Transverse colon (tissue), 4 donors: ENCODE data around the gene FGD4. TPM values are rescaled to one million over a fixed set of nuclear protein-coding genes. Genes with fewer than 3 reads are reported as not detected.

ENCODE experiments used
- DNase-seq: peaks from one replicate; pipeline ENCODE4 v3.0.0-alpha.2; 2019
- H3K27ac ChIP-seq, 4 donors: fragments of 200-600 bp; sonication (generic); 2 replicates each; pipeline ENCODE4 v1.5.1; 2016 to 2018; ENCODE audit warnings: inconsistent platforms in 4 of 4
- H3K27me3 ChIP-seq: fragments of 200-600 bp; sonication (generic); 2 replicates; pipeline ENCODE4 v1.5.1; 2017; ENCODE audit warnings: inconsistent platforms
- H3K36me3 ChIP-seq, 4 donors: fragments of 200-600 bp; sonication (generic); 2 replicates each; pipeline ENCODE4 v1.5.1; 2017 to 2019; ENCODE audit warnings: inconsistent platforms in 4 of 4
- H3K4me1 ChIP-seq, 4 donors: fragments of 200-600 bp; sonication (generic); 2 replicates each; pipeline ENCODE4 v1.5.1; 2017 to 2020; ENCODE audit warnings: inconsistent platforms in 4 of 4
- H3K4me3 ChIP-seq, 4 donors: fragments of 200-600 bp; sonication (generic); 1 replicate in 1 of 4; 2 replicates in 3 of 4; pipeline versions ENCODE4 v1.5.1 to v1.6.1; 2017 to 2019; ENCODE audit warnings: inconsistent platforms in 4 of 4
- H3K9me3 ChIP-seq, 2 donors: fragments of 200-600 bp; sonication (generic); 2 replicates each; pipeline ENCODE4 v1.5.1; 2017 to 2019; ENCODE audit warnings: inconsistent platforms in 2 of 2
- EP300 ChIP-seq: sonication (generic); formaldehyde crosslinking; IDR thresholded peaks from one replicate; pipeline ENCODE4 v1.6.1; 2017; ENCODE audit warnings: antibody characterized with exemption, low read depth
- POLR2A ChIP-seq: fragments of 450-650 bp; IDR thresholded peaks from one replicate; pipeline ENCODE4 v1.6.1; 2016; ENCODE audit warnings: antibody characterized with exemption, mild to moderate bottlenecking, moderate library complexity
- POLR2AphosphoS5 ChIP-seq, 3 donors: sonication (generic); formaldehyde crosslinking; IDR thresholded peaks; one replicate each; pipeline ENCODE4 v1.6.1; 2016; ENCODE audit warnings: antibody characterized with exemption in 3 of 3
- WGBS, 2 donors: methylation state at CpG; one replicate each; pipeline ENCODE4 v1.1.5; 2018; ENCODE audit warnings: low coverage in 1 of 2; 5-methylcytosine and 5-hydroxymethylcytosine counted together
- in situ Hi-C, 4 donors: fragments of 200-750 bp; cut with MboI; loops; one replicate each; pipeline versions ENCODE4 v1.15.0 to v1.15.1; 2017; ENCODE audit warnings: low sequenced_read_pairs in 3 of 4, low pct_ligation_motif_present in 1 of 4, low pct_unique_long_range_greater_than_20kb in 1 of 4
- intact Hi-C: fragments of 100-400 bp; cut with DNase I; formaldehyde crosslinking; loops from one replicate; pipeline ENCODE4 v1.15.1; 2023; ENCODE audit warnings: low total_unique reads
- total RNA-seq, 4 donors: library from RNA; depleted of rRNA; stranded (reverse); fragments of >200 nt; gene quantifications; one replicate each; pipeline ENCODE4 v1.1.0, GENCODE V29; 2016
- TF ChIP-seq, protein P1 (sequence below), 5 experiments: fragments of 200-600 bp in 3 of 5; fragments of 450-650 bp in 2 of 5; sonication (generic) in 3 of 5; IDR thresholded peaks; 1 replicate in 2 of 5; 2 replicates in 3 of 5; pipeline ENCODE4 v1.5.1; 2016 to 2017; ENCODE audit warnings: antibody characterized with exemption in 5 of 5, inconsistent platforms in 3 of 5, mild to moderate bottlenecking in 2 of 5, moderate library complexity in 1 of 5

The FGD4 gene
- total RNA-seq, 4 donors from 2014 or later, result 80.2 to 132 (median 98.2) TPM

DNA sequence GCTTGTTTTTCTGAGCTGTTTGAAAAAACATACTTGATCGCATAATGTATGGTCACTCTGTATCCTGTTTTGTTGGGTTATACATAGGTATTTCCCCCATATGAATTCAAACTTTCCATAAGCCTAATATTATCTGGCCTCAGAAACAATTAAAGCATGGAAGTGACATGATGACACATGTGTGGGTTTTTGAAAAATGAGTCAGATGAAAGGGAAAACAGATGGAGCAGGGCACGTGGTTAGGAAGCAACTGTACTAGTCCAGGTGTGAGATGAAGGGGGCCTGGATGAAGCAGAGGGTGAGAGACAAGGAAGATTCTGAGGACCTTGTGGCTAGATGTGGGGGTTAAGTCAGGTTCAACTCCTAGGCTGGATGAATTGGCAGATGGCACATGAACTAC, 187.0 kb downstream of the FGD4 start:
- peaks cover 0 to 8% (median 4%) of the 10 kb centered on the region in 4 donors for H3K36me3 ChIP-seq
- in situ Hi-C loops (loop anchor here in 1 of 4 donors (25.0 kb wide), 1 partner anchor 99 kb away; no protein-coding TSS in a partner anchor), intact Hi-C loops (no loop called here)
- peaks cover 0 to 9% (median 0%) of the 10 kb centered on the region in 4 donors for H3K4me1 ChIP-seq
- H3K27ac ChIP-seq, result no peak overlapping the region
- TF ChIP-seq POLR2AphosphoS5 (IDR thresholded peaks at IDR 0.05) (no peak), EP300 (no peak), POLR2A (no peak)
- TF ChIP-seq, protein P1, sequence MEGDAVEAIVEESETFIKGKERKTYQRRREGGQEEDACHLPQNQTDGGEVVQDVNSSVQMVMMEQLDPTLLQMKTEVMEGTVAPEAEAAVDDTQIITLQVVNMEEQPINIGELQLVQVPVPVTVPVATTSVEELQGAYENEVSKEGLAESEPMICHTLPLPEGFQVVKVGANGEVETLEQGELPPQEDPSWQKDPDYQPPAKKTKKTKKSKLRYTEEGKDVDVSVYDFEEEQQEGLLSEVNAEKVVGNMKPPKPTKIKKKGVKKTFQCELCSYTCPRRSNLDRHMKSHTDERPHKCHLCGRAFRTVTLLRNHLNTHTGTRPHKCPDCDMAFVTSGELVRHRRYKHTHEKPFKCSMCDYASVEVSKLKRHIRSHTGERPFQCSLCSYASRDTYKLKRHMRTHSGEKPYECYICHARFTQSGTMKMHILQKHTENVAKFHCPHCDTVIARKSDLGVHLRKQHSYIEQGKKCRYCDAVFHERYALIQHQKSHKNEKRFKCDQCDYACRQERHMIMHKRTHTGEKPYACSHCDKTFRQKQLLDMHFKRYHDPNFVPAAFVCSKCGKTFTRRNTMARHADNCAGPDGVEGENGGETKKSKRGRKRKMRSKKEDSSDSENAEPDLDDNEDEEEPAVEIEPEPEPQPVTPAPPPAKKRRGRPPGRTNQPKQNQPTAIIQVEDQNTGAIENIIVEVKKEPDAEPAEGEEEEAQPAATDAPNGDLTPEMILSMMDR (IDR thresholded peaks at IDR 0.05), result no peak
- no peaks in the 10 kb centered on the region for H3K27me3 ChIP-seq
- H3K4me3 ChIP-seq, result no peak overlapping the region
- no peak for DNase-seq
- 71 to 73% methylated on average over 2 of the region's 2 CpGs for whole genome bisulfite sequencing, 2 donors
- no peaks in the 10 kb centered on the region for H3K9me3 ChIP-seq

DNA sequence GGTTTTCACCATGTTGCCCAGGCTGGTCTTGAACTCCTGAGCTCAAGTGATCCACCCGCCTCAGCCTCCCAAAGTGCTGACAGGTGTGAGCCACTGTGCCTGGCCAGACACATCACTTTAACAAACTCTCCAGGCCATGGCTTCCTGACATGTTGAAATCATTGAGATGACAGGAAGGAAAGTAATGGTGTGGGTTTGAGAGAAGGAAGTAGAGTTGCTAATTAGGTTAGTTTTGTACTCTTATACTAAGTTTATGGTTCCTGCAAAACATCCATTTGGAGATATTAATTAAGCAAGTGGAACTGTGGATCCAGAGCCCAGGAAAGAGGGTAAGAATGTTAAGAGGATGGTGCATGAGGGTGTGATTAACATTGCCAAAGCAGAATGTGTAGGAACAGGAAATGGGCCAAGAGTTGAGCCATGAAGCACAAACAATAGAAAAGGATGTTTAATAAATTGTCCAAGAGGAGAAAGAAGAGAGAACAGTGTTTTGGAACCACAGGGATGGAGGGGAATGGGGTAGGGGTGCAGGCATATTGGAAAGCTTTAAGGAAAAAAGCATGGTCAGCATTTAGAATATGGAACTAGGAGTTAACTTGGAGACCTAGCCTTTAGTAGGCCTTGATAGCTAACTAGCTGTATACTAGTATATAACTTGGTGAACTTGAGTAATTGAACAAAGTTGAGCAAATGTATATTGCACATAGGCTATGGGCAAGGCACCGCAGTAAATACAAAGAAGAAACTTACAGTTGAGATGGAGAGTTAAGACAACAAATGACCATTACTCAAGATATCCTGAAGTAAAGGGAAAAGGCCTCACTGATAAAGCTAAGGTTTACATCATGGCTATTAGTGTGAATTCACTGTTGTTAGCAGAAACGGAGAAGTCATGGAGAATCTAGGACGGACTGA, 188.5 kb downstream of the FGD4 start:
- intact Hi-C loops, result no loop called here
- Histone ChIP-seq H3K9me3 (no peaks in the 10 kb centered on the region), H3K27me3 (no peaks in the 10 kb centered on the region), H3K4me1 (peaks cover 0 to 9% (median 0%) of the 10 kb centered on the region in 4 donors), H3K36me3 (no peaks in the 10 kb centered on the region), H3K4me3 (no peak overlapping the region), H3K27ac (no peak overlapping the region)
- in situ Hi-C loops, result loop anchor here in 1 of 4 donors (25.0 kb wide), 1 partner anchor 101 kb away; no protein-coding TSS in a partner anchor
- DNase-seq, result no peak
- WGBS, 2 donors, result 96 to 97% methylated on average over 4 of the region's 4 CpGs
- TF ChIP-seq POLR2AphosphoS5 (IDR thresholded peaks at IDR 0.05), result no peak
- no peak for TF ChIP-seq EP300
- TF ChIP-seq, protein P1 (IDR thresholded peaks at IDR 0.05), result no peak
- TF ChIP-seq POLR2A, result no peak

GRCh38 chr12:32588604-32589003, 189.2 kb downstream of the FGD4 start:
- no peak for DNase-seq
- Histone ChIP-seq H3K27ac (peak overlapping the region in 2 of 4 donors; percentile 17 to 18), H3K27me3 (no peaks in the 10 kb centered on the region), H3K9me3 (no peaks in the 10 kb centered on the region), H3K4me3 (no peak overlapping the region), H3K36me3 (no peaks in the 10 kb centered on the region), H3K4me1 (peaks cover 0 to 9% (median 0%) of the 10 kb centered on the region in 4 donors)
- in situ Hi-C loops (loop anchor here in 1 of 4 donors (25.0 kb wide), 1 partner anchor 101 kb away; no protein-coding TSS in a partner anchor), intact Hi-C loops (no loop called here)
- 68 to 84% methylated on average over 2 to 3 of the region's 3 CpGs for WGBS, 2 donors
- TF ChIP-seq EP300 (no peak), POLR2A (no peak), POLR2AphosphoS5 (IDR thresholded peaks at IDR 0.05) (no peak)
- TF ChIP-seq, protein P1 (IDR thresholded peaks at IDR 0.05), result no peak

DNA sequence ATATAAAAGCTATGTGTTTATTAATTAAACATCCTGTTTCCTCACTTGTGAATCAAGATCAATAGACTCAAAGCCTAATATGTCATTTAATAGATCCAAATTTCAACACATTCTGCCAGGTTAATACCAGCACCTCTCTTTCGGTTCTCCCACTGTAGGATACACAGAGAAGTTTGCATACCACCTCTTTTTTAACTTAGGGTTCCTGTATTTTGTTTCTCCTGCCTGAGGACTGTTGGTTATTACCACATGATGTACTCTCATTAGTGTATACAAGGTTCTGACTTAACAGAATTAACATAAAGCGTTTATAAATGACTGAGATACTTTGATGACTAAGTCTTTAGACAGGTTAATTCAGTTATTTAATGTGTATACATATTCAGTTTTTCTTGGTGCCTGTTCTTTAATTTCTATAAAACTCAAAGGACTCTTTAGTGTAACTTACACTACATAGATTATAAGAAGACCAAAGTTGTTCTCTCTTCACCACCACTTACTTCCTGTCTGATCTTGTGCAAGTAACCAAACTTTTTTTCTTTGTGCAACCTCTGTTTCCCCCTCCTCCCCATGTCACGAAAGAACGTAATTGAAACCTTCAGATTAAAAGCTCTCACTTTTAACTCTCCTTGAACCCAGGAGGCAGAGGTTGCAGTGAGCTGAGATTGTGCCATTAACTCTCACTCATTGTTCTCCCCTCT, 190.0 kb downstream of the FGD4 start:
- Histone ChIP-seq H3K4me1 (peaks cover 0 to 9% (median 0%) of the 10 kb centered on the region in 4 donors), H3K27ac (peak overlapping the region in 2 of 4 donors; percentile 17 to 18), H3K36me3 (no peaks in the 10 kb centered on the region), H3K4me3 (no peak overlapping the region), H3K27me3 (no peaks in the 10 kb centered on the region), H3K9me3 (no peaks in the 10 kb centered on the region)
- WGBS, 2 donors, result 53 to 65% methylated on average over 4 of the region's 4 CpGs
- TF ChIP-seq, protein P1 (IDR thresholded peaks at IDR 0.05), result no peak
- TF ChIP-seq EP300 (no peak), POLR2A (no peak), POLR2AphosphoS5 (IDR thresholded peaks at IDR 0.05) (no peak)
- intact Hi-C loops (no loop called here), in situ Hi-C loops (loop anchor here in 1 of 4 donors (25.0 kb wide), 1 partner anchor 102 kb away; no protein-coding TSS in a partner anchor)
- no peak for DNase-seq
